GM12873 (cell line): ENCODE data around the gene XPNPEP1.

Experiments used
- TF ChIP-seq, protein P1 (sequence below): IDR thresholded peaks from 2 replicates; pipeline ENCODE4 v1.5.1; 2012; ENCODE audit warnings: low read depth, mild to moderate bottlenecking, moderate library complexity, low read length, control low read depth; ENCODE audit not compliant: insufficient read depth; ENCODE audit errors: missing control alignments

XPNPEP1 gene

DNA sequence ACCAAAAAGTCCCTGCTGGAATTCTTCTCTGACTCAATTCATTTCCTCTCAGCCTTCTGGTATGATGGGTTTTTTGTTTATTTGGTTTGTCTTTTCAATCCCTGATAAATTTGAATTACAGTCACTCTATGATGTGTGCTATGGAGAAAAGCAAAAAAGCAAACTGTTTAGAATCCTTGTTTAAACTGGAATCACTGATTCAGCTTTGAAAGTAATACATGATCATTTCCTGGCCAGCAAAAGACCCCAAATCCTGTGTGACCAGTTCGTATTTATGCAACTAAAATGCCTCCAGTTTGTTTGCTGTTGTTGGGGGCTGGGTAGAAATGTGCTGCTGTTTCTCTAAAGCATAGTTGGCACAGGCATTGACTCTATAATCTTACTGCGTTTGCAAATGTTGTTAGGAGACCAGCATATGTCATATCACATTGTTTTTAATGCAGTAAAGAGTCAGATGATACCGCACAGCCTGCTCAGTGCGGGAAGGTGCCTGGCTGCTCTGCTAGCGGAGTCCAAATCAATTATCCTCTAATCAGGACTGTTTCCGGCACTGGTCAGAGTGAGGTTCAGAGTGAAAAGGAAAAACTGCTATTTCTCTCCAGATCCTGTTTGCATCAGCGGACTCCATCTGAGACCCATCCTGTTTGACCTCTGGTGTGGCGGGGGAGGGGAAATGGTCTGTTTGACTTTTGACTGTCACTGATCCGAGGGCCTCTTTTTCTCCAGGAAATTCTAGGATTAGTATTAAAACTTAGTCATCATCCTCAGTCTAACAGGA is 43.8 kb upstream of the XPNPEP1 start:
- TF ChIP-seq, protein P1, sequence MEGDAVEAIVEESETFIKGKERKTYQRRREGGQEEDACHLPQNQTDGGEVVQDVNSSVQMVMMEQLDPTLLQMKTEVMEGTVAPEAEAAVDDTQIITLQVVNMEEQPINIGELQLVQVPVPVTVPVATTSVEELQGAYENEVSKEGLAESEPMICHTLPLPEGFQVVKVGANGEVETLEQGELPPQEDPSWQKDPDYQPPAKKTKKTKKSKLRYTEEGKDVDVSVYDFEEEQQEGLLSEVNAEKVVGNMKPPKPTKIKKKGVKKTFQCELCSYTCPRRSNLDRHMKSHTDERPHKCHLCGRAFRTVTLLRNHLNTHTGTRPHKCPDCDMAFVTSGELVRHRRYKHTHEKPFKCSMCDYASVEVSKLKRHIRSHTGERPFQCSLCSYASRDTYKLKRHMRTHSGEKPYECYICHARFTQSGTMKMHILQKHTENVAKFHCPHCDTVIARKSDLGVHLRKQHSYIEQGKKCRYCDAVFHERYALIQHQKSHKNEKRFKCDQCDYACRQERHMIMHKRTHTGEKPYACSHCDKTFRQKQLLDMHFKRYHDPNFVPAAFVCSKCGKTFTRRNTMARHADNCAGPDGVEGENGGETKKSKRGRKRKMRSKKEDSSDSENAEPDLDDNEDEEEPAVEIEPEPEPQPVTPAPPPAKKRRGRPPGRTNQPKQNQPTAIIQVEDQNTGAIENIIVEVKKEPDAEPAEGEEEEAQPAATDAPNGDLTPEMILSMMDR: no peak

DNA sequence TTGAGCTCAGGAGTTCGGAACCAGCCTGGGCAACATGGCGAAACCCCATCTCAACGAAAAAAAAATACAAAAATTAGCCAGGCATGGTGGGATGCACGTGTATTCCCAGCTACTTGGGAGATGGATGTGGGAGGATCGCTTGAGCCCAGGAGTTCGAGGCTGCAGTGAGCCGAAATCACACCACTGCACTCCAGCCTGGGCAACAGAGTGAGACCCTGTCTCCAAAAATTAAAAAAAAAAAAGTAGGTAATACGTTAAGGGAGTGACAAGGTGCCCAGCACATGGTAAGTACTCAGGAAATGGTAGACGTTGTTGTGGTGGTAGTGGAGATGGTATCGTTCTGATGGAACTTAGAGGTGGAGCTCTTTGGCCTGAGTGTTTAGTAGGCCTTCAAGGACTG is 41.0 kb upstream of the XPNPEP1 start:
- TF ChIP-seq, protein P1: no peak

DNA sequence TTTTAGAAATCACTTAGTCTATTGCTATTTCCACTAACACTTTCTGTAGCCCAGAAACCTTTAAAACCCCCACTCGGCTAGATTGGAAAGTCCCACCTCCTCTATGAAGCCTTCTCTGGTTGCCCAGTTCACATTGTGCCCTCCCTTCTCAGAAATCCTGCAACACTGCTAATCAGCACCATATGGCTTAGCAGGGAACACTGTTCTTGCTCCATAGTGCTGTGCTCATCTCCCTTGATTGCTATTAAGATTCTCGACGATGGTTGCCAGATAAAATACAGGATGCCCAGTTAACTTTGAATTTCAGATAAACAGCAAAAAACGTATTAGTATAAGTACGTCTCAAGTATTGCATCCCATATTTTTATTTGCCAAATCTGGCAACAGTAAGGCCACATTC is 40.1 kb upstream of the XPNPEP1 start:
- TF ChIP-seq, protein P1: no peak

DNA sequence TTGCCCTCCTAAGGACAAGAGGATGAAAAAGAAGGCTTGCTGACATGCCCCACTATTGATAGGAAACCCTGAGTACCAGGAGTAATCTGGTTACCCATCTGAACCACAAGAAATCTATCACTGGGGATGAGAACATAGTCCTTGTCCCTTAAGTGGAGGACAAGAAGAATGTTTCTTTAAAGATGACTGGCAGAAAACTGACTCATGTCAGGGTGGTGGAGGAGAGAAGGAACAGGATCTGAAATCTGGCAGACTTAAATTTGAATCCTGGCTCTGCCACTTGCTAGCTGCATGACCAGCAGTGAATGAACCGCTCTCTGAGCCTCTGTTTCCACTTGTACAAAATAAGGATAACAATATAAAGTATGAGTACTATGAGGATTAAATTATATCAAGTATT is 38.9 kb upstream of the XPNPEP1 start:
- TF ChIP-seq, protein P1: no peak

DNA sequence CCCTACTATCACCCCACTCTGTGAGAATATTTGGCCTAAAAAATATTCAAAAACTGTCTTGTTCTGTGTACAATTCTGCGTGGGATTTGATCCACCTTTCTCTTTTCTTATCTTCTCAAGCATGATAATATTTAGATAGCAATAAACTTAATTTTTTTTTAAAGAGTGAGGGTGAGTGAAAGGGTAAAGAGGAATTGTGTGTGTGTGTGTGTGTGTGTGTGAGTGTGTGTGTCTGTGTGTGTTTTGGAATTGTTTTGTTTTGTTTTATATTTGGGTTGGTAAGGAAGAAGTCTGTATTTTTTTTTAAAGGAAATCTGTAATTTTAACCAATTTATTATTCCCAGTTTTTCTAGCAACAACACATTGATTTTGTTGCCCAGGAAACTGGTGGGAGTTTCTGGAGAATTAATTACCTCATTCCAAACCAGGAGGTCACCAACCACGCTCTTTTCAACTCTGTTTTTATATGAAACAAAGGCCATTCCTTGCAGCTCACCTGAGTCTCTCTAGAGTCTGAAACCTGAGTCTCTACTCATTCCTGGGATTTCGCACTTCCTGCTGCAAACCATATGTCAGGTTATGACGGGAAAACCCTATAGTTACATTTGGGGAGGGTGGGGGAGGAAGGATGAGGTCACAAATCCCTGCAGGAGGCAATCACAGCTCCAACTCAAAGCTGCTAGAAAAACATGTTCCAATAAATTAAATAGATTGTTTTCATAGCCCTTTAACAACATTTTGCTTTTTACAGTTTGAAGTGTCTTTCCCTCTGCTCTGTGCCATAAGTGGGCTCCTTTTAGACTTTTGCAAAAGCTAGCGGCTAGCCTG is 38.1 kb upstream of the XPNPEP1 start:
- TF ChIP-seq, protein P1: no peak

DNA sequence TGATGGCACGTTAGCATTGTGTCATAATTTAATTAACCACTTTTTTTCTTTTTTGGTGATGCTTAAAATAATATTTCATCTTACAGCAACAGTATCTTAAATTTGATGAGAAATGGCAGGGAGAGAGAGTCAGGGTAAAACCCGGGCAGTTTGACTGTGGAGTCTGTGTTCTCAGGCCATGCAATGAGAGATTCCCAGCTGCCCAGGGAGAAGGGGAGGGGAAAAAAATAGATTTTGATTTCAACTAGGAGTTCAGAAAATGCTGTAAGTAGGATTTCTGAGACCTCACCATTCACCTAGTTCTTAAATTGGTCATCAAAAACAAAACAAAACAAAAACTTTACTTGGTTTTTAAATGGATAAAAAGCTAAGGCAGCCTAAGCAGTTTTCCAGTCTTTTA is 37.4 kb upstream of the XPNPEP1 start:
- TF ChIP-seq, protein P1: no peak
